ENCODE measurements around the gene CASP10.

DNA sequence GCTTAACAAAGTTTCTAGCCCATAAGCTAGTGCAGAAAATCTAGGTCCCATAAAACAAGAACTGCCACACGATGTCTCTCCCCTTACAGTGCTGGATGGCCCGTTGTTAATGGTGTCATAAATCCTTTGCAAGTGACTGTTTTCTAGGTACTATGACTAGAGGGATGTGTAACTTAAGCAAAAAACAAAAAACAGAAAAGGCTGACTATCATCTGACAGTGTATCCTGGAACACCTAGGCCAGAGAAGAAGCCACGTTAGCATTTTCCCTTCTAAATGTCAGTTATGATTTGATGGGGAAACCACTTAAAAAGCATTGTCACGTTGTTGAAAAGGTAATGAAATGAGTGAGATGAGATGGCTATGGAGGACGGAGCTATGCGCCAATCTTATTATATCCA is 79.8 kb downstream of the CASP10 start:
- TF ChIP-seq CTCF (IDR thresholded peaks at IDR 0.05; ENCODE audit: control extremely low read depth in 1 of 3, insufficient read depth in 1 of 3, low read depth in 1 of 3, low read length in 3 of 3) (no peak), MAX (IDR thresholded peaks at IDR 0.05) (no peak)

Measured in H1 (cell line).